K562 (cell line): ENCODE data around the gene IBA57. TPM values are rescaled to one million over a fixed set of nuclear protein-coding genes. Genes with fewer than 3 reads are reported as not detected.

Experiments
- HDGF ChIP-seq: fragments of 450-650 bp; IDR thresholded peaks from 2 replicates; pipeline ENCODE4 v1.6.1; 2016
- HNRNPH1 ChIP-seq: fragments of 200-400 bp; formaldehyde crosslinking; optimal IDR thresholded peaks from 2 replicates; pipeline ENCODE3; 2017; ENCODE audit warnings: low read depth, mild to moderate bottlenecking, low read length, moderate library complexity
- MEF2A ChIP-seq: IDR thresholded peaks from 2 replicates; pipeline ENCODE4 v1.6.1; 2011; ENCODE audit warnings: low read depth, mild to moderate bottlenecking, low read length, moderate library complexity; ENCODE audit not compliant: control insufficient read depth
- SLC30A9 ChIP-seq: fragments of 250-450 bp; sonication (Bioruptor Pico); IDR thresholded peaks from 2 replicates; pipeline ENCODE4 v1.8.0; 2022; ENCODE audit warnings: mild to moderate bottlenecking, moderate library complexity
- TBP ChIP-seq: optimal IDR thresholded peaks from 2 replicates; pipeline ENCODE3; 2011; ENCODE audit warnings: low read depth, low read length, improper control_type of control experiment
- TOE1 ChIP-seq, 2 experiments: fragments of 450-650 bp in 1 of 2; sonication (generic) in 1 of 2; formaldehyde crosslinking in 1 of 2; IDR thresholded peaks; 2 replicates each; pipeline versions ENCODE4 v1.7.1 to v1.8.0; 2016 to 2022; ENCODE audit warnings: borderline replicate concordance in 2 of 2, mild to moderate bottlenecking in 2 of 2, antibody characterized with exemption in 1 of 2, inconsistent platforms in 1 of 2, low read depth in 1 of 2, missing genetic modification reagents in 1 of 2, moderate library complexity in 1 of 2
- ZNF121 ChIP-seq: sonication (generic); formaldehyde crosslinking; conservative IDR thresholded peaks from 2 replicates; pipeline ENCODE4 v1.8.0; 2022; ENCODE audit warnings: missing genetic modification reagents
- ZNF589 ChIP-seq: fragments of 200-800 bp; sonication (Bioruptor generic); IDR thresholded peaks from 2 replicates; pipeline ENCODE4 v1.6.1; 2016; ENCODE audit warnings: low read depth, missing genetic modification characterization, missing compliant biosample characterization
- polyA plus RNA-seq, 8 experiments: library from polyadenylated mRNA; depleted of rRNA in 4 of 8; stranded (reverse) in 5 of 8; unstranded in 3 of 8; fragments of >200 nt; fragmentation: Nextera tagmentation in 2 of 8; fragmentation: Illumina TruSeq in 1 of 8; extraction: Ambion mirVana in 2 of 8; extraction: Trizol in 1 of 8; gene quantifications; 2 replicates each; pipeline versions ENCODE4 v1.2.1 to v1.2.3, GENCODE V29; 2011 to 2014; ENCODE audit warnings: inconsistent platforms in 1 of 8, missing spikeins in 1 of 8
- total RNA-seq, 7 experiments: library from RNA; depleted of rRNA in 6 of 7; stranded (reverse); fragments of >200 nt in 6 of 7; fragmentation: Illumina TruSeq in 2 of 7; extraction: Trizol in 2 of 7; gene quantifications; 2 replicates each; pipeline versions ENCODE4 v1.2.1 to v1.2.3, GENCODE V29; 2011 to 2021; ENCODE audit warnings: low replicate concordance in 1 of 7
- TF ChIP-seq, protein P1 (sequence below), 2 experiments: fragments of 450-650 bp; formaldehyde crosslinking in 1 of 2; IDR thresholded peaks; 2 replicates each; pipeline versions ENCODE4 v1.4.0 to v1.6.1; 2014 to 2020; ENCODE audit warnings: mild to moderate bottlenecking in 2 of 2, borderline replicate concordance in 1 of 2, low read depth in 1 of 2
- TF ChIP-seq, protein P2 (sequence below): fragments of 450-650 bp; formaldehyde crosslinking; conservative IDR thresholded peaks from 2 replicates; pipeline ENCODE4 v1.4.0; 2022; ENCODE audit warnings: mild to moderate bottlenecking, missing genetic modification characterization
- TF ChIP-seq, protein P3 (sequence below): fragments of 250-450 bp; sonication (Bioruptor Pico); IDR thresholded peaks from 2 replicates; pipeline ENCODE4 v1.5.0; 2020; ENCODE audit warnings: mild to moderate bottlenecking, borderline replicate concordance
- TF ChIP-seq, protein P4 (sequence below): fragments of 250-450 bp; sonication (Bioruptor Pico); IDR thresholded peaks from 2 replicates; pipeline ENCODE4 v1.5.0; 2020; ENCODE audit warnings: mild to moderate bottlenecking

IBA57 gene
- total and polyA plus RNA-seq, 9 of the 15 experiments (the other 6 are each of a cell fraction or from before 2014, with no cell fraction given): 0.77 to 15.5 (median 2.7) TPM

DNA sequence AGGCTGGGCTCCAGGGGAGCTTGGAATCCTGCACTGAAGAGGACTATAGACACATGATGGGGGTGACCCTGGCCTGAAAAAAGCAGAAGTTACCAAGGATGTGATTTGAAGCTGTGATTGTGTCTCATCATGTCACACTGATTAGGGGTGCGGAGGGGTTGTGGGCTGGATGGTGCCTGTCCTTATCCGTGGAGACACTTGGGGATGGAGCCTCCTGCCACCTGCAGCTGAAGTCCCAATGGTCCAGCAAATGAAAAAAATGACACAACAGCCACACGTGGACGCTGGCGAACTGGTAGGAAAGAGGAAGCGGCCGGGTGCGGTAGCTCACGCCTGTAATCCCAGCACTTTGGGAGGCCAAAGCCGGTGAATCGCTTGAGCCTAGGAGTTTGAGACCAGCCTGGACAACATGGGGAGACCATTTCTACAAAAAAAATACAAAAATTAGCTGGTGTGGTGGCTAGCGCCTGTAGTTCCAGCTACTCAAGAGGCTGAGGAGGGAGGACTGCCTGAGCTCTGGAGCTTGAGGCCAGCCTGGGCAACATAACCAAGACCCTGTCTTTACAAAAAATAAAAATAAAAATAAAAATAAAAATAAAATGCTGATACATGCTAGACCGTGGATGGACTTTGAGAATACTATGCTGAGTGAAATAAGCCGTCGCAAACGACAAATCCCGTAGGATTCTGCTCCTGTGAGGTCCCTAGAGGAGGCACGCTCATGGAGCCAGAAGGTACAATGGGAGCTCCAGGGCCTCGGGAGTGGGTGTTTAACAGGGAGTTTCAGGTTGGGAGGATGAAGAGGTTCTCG lies 838 bp upstream of the IBA57 start (continued):
- TF ChIP-seq, protein P1, sequence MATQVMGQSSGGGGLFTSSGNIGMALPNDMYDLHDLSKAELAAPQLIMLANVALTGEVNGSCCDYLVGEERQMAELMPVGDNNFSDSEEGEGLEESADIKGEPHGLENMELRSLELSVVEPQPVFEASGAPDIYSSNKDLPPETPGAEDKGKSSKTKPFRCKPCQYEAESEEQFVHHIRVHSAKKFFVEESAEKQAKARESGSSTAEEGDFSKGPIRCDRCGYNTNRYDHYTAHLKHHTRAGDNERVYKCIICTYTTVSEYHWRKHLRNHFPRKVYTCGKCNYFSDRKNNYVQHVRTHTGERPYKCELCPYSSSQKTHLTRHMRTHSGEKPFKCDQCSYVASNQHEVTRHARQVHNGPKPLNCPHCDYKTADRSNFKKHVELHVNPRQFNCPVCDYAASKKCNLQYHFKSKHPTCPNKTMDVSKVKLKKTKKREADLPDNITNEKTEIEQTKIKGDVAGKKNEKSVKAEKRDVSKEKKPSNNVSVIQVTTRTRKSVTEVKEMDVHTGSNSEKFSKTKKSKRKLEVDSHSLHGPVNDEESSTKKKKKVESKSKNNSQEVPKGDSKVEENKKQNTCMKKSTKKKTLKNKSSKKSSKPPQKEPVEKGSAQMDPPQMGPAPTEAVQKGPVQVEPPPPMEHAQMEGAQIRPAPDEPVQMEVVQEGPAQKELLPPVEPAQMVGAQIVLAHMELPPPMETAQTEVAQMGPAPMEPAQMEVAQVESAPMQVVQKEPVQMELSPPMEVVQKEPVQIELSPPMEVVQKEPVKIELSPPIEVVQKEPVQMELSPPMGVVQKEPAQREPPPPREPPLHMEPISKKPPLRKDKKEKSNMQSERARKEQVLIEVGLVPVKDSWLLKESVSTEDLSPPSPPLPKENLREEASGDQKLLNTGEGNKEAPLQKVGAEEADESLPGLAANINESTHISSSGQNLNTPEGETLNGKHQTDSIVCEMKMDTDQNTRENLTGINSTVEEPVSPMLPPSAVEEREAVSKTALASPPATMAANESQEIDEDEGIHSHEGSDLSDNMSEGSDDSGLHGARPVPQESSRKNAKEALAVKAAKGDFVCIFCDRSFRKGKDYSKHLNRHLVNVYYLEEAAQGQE (IDR thresholded peaks at IDR 0.05; ENCODE audit: borderline replicate concordance): peak; percentile 26; the same call in 1 of the 2 replicates
- TF ChIP-seq, protein P1 (CRISPR knock-in tag; IDR thresholded peaks at IDR 0.05; ENCODE audit: low read depth): no peak
- TF ChIP-seq HNRNPH1: no peak
- TF ChIP-seq TBP: no peak
- TF ChIP-seq, protein P2, sequence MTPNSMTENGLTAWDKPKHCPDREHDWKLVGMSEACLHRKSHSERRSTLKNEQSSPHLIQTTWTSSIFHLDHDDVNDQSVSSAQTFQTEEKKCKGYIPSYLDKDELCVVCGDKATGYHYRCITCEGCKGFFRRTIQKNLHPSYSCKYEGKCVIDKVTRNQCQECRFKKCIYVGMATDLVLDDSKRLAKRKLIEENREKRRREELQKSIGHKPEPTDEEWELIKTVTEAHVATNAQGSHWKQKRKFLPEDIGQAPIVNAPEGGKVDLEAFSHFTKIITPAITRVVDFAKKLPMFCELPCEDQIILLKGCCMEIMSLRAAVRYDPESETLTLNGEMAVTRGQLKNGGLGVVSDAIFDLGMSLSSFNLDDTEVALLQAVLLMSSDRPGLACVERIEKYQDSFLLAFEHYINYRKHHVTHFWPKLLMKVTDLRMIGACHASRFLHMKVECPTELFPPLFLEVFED (CRISPR knock-in tag): no peak
- no peak for TF ChIP-seq SLC30A9 (CRISPR knock-in tag)
- TF ChIP-seq TOE1 (IDR thresholded peaks at IDR 0.05; ENCODE audit: borderline replicate concordance): no peak
- TF ChIP-seq TOE1 (CRISPR knock-in tag; IDR thresholded peaks at IDR 0.05; ENCODE audit: borderline replicate concordance, low read depth): no peak
- TF ChIP-seq, protein P3, sequence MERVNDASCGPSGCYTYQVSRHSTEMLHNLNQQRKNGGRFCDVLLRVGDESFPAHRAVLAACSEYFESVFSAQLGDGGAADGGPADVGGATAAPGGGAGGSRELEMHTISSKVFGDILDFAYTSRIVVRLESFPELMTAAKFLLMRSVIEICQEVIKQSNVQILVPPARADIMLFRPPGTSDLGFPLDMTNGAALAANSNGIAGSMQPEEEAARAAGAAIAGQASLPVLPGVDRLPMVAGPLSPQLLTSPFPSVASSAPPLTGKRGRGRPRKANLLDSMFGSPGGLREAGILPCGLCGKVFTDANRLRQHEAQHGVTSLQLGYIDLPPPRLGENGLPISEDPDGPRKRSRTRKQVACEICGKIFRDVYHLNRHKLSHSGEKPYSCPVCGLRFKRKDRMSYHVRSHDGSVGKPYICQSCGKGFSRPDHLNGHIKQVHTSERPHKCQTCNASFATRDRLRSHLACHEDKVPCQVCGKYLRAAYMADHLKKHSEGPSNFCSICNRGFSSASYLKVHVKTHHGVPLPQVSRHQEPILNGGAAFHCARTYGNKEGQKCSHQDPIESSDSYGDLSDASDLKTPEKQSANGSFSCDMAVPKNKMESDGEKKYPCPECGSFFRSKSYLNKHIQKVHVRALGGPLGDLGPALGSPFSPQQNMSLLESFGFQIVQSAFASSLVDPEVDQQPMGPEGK (CRISPR knock-in tag): no peak
- peak; percentile 78; the same call in 1 of the 2 replicates for TF ChIP-seq ZNF589
- no peak for TF ChIP-seq HDGF
- TF ChIP-seq, protein P4, sequence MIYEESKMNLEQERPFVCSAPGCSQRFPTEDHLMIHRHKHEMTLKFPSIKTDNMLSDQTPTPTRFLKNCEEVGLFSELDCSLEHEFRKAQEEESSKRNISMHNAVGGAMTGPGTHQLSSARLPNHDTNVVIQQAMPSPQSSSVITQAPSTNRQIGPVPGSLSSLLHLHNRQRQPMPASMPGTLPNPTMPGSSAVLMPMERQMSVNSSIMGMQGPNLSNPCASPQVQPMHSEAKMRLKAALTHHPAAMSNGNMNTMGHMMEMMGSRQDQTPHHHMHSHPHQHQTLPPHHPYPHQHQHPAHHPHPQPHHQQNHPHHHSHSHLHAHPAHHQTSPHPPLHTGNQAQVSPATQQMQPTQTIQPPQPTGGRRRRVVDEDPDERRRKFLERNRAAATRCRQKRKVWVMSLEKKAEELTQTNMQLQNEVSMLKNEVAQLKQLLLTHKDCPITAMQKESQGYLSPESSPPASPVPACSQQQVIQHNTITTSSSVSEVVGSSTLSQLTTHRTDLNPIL (CRISPR knock-in tag): no peak
- TF ChIP-seq ZNF121 (CRISPR knock-in tag): no peak
- no peak for TF ChIP-seq MEF2A
